OCI-LY7 (cell line): ENCODE results near the gene HRC. TPM values are rescaled to one million over a fixed set of nuclear protein-coding genes. Genes with fewer than 3 reads are reported as not detected.

Source experiments
- BruUV-seq: library from RNA; stranded (reverse); fragments of 400-500 nt; replicated peaks from 2 replicates; lab custom pipeline; 2021; lab: Mats Ljungman, UMichigan
- CTCF ChIA-PET: fragments of 300-600 bp; sonication (Branson Sonifier 250); formaldehyde crosslinking; loops from one replicate; lab custom pipeline; 2022; ENCODE audit warnings: antibody characterized with exemption; ENCODE audit not compliant: unreplicated experiment; lab: Charles Lee
- POLR2A ChIA-PET: fragments of 300-600 bp; sonication (Branson Sonifier 250); formaldehyde crosslinking; loops from one replicate; lab custom pipeline; 2022; ENCODE audit warnings: antibody characterized with exemption; lab: Charles Lee
- DNase-seq: peaks from one replicate; pipeline ENCODE4 v3.0.0-alpha.2; 2015; ENCODE audit warnings: low spot score
- H2AFZ ChIP-seq: fragments of 200-600 bp; sonication (generic), shearing (Covaris generic); 2 replicates; pipeline ENCODE4 v1.6.1; 2014; ENCODE audit warnings: mild to moderate bottlenecking, antibody characterized with exemption, low read length, moderate library complexity
- H3K27ac ChIP-seq: fragments of 200-600 bp; sonication (generic); 2 replicates; pipeline ENCODE4 v1.5.1; 2014; ENCODE audit warnings: mixed run types, low read depth, mild to moderate bottlenecking, moderate library complexity, low read length, inconsistent platforms; ENCODE audit not compliant: poor library complexity, severe bottlenecking
- H3K36me3 ChIP-seq: fragments of 200-600 bp; sonication (generic); 2 replicates; pipeline ENCODE4 v1.6.1; 2014; ENCODE audit warnings: mild to moderate bottlenecking, antibody characterized with exemption, low read length, moderate library complexity, mixed read lengths; ENCODE audit not compliant: insufficient read depth
- H3K4me1 ChIP-seq: fragments of 200-600 bp; sonication (generic); 2 replicates; pipeline ENCODE4 v1.5.1; 2014; ENCODE audit warnings: mild to moderate bottlenecking, low read length; ENCODE audit not compliant: insufficient read depth, poor library complexity, severe bottlenecking
- H3K4me2 ChIP-seq: fragments of 200-600 bp; sonication (generic); 2 replicates; pipeline ENCODE4 v1.6.1; 2014; ENCODE audit warnings: mild to moderate bottlenecking, low read length
- H3K4me3 ChIP-seq: fragments of 200-600 bp; sonication (generic); 2 replicates; pipeline ENCODE4 v1.5.1; 2014; ENCODE audit warnings: mild to moderate bottlenecking, low read depth, low read length; ENCODE audit not compliant: poor library complexity, severe bottlenecking
- H3K79me2 ChIP-seq: fragments of 200-600 bp; sonication (generic); 2 replicates; pipeline ENCODE4 v1.6.1; 2016; ENCODE audit warnings: low read depth, mild to moderate bottlenecking, low read length, moderate library complexity, mixed read lengths; ENCODE audit not compliant: insufficient read depth
- H3K9me2 ChIP-seq: fragments of 200-600 bp; sonication (generic); 2 replicates; pipeline ENCODE4 v1.6.1; 2016; ENCODE audit warnings: mild to moderate bottlenecking, low read length, mixed read lengths; ENCODE audit not compliant: insufficient read depth
- H3K9me3 ChIP-seq: fragments of 200-600 bp; sonication (generic); 2 replicates; pipeline ENCODE4 v1.6.1; 2014; ENCODE audit warnings: mild to moderate bottlenecking, mixed run types, low read length, mixed read lengths
- H4K20me1 ChIP-seq: fragments of 200-600 bp; sonication (generic); 2 replicates; pipeline ENCODE4 v1.6.1; 2014; ENCODE audit warnings: mild to moderate bottlenecking, antibody characterized with exemption, low read length, moderate library complexity, mixed read lengths; ENCODE audit not compliant: insufficient read depth
- CTCF ChIP-seq: fragments of 200-600 bp; sonication (generic); conservative IDR thresholded peaks from 2 replicates; pipeline ENCODE4 v1.5.1; 2014; ENCODE audit warnings: mild to moderate bottlenecking, antibody characterized with exemption, low read length, moderate library complexity, mixed read lengths
- EZH2phosphoT487 ChIP-seq: fragments of 200-600 bp; sonication (generic); IDR thresholded peaks from 2 replicates; pipeline ENCODE4 v1.6.1; 2018; ENCODE audit warnings: low read depth, borderline replicate concordance, mild to moderate bottlenecking, mixed run types, antibody characterized with exemption, low read length, moderate library complexity, mixed read lengths
- intact Hi-C: fragments of 100-400 bp; cut with micrococcal nuclease; formaldehyde crosslinking; loops from one replicate; pipeline ENCODE4 v1.10.0; 2022; ENCODE audit not compliant: unreplicated experiment
- total RNA-seq, 2 experiments: library from RNA; depleted of rRNA in 1 of 2; stranded (reverse); fragments of >200 nt in 1 of 2; shearing (Covaris generic) in 1 of 2; gene quantifications; 2 replicates each; pipeline ENCODE4 v1.2.3, GENCODE V29; 2014 to 2022

Gene HRC
- total RNA-seq, 2 experiments from 2014 or later = not detected

- peak overlapping the region; percentile 46; the same call in 1 of the 2 replicates for H3K4me2 ChIP-seq
- no peaks in the 10 kb centered on the region for H4K20me1 ChIP-seq
- peak overlapping the region; percentile 51 for H3K4me3 ChIP-seq
- TF ChIP-seq EZH2phosphoT487 (no peak), CTCF (no peak)
- no peaks in the 10 kb centered on the region for H3K9me3 ChIP-seq
- H3K9me2 ChIP-seq = no peaks in the 10 kb centered on the region
- POLR2A ChIA-PET = no interaction called here
- DNase-seq = peak; percentile 48
- intact Hi-C loops = loop anchor here (5.0 kb wide), 1 partner anchor 312 kb away; no protein-coding TSS in a partner anchor
- BruUV-seq = no TSS peak
- peaks cover 6% of the 10 kb centered on the region; the same call in 1 of the 2 replicates for H3K36me3 ChIP-seq
- H2AFZ ChIP-seq = peak overlapping the region; percentile 52; the same call in 1 of the 2 replicates
- peaks cover 8% of the 10 kb centered on the region for H3K4me1 ChIP-seq
- no peak overlapping the region for H3K27ac ChIP-seq
- no peaks in the 10 kb centered on the region for H3K79me2 ChIP-seq
- CTCF ChIA-PET = no interaction called here
These were observed 21.4 kb downstream of the HRC start for GRCh38 chr19:49133621-49134454.

- H3K9me3 ChIP-seq = no peaks in the 10 kb centered on the region
- CTCF ChIA-PET = no interaction called here
- BruUV-seq = no TSS peak
- peaks cover 12% of the 10 kb centered on the region for H3K4me1 ChIP-seq
- no peaks in the 10 kb centered on the region for H3K9me2 ChIP-seq
- no peak for TF ChIP-seq CTCF
- no peak for TF ChIP-seq EZH2phosphoT487
- H3K4me3 ChIP-seq = no peak overlapping the region
- intact Hi-C loops = loop anchor here (5.0 kb wide), 1 partner anchor 311 kb away; no protein-coding TSS in a partner anchor
- DNase-seq = no peak
- POLR2A ChIA-PET = no interaction called here
- no peak overlapping the region for H3K4me2 ChIP-seq
- H2AFZ ChIP-seq = peak overlapping the region; percentile 52; the same call in 1 of the 2 replicates
- H3K79me2 ChIP-seq = no peaks in the 10 kb centered on the region
- H3K36me3 ChIP-seq = peaks cover 6% of the 10 kb centered on the region; the same call in 1 of the 2 replicates
- H3K27ac ChIP-seq = no peak overlapping the region
- no peaks in the 10 kb centered on the region for H4K20me1 ChIP-seq
These were observed 22.1 kb downstream of the HRC start for GRCh38 chr19:49132974-49133609.
